ENCODE results near the gene COL6A2. TPM values are rescaled to one million over a fixed set of nuclear protein-coding genes. Genes with fewer than 3 reads are reported as not detected.

COL6A2 gene
- total RNA-seq = 459 TPM

- peak within 1 kb of the TSS; percentile 75 for H3K27ac ChIP-seq (ENCODE audit: low read depth, low read length)
- H3K36me3 ChIP-seq (ENCODE audit: control insufficient read depth in 3 of 3, insufficient read depth in 3 of 3, low read length in 3 of 3) = no peaks in the 10 kb centered on the region
- peaks cover 0 to 6% (median 0%) of the 10 kb centered on the region in 3 donors for H3K9me3 ChIP-seq (ENCODE audit: control insufficient read depth in 3 of 3, low read length in 3 of 3)
- peak within 1 kb of the TSS; percentile 43 to 75 (median 56) for H3K9ac ChIP-seq (ENCODE audit: low read depth in 1 of 3, low read length in 3 of 3)
- peaks cover 11 to 23% (median 20%) of the 10 kb centered on the region in 3 donors for H3K27me3 ChIP-seq (ENCODE audit: control insufficient read depth in 3 of 3, insufficient read depth in 3 of 3, low read length in 3 of 3)
- H3K4me3 ChIP-seq (ENCODE audit: low read length in 3 of 3) = peak within 1 kb of the TSS; percentile 49 to 63 (median 56)
- peaks cover 7 to 10% (median 9%) of the 10 kb centered on the region in 3 donors for H3K4me1 ChIP-seq (ENCODE audit: control insufficient read depth in 3 of 3, insufficient read depth in 3 of 3, low read length in 3 of 3)
These were observed at the start of gene COL6A2 for GRCh38 chr21:46097336-46098293. COL6A2 (plus strand) TSS chr21:46098112.

GRCh38 chr21:46048926-46049889, 48.7 kb upstream of the COL6A2 start:
- Histone ChIP-seq H3K9ac (ENCODE audit: low read depth in 1 of 3, low read length in 3 of 3) (peak overlapping the region in 1 of 3 donors; percentile 33), H3K4me3 (ENCODE audit: low read length in 3 of 3) (no peak overlapping the region)

GRCh38 chr21:46049890-46050667, 47.8 kb upstream of the COL6A2 start:
- Histone ChIP-seq H3K27ac (ENCODE audit: low read depth, low read length) (peak overlapping the region; percentile 87), H3K36me3 (ENCODE audit: control insufficient read depth in 3 of 3, insufficient read depth in 3 of 3, low read length in 3 of 3) (no peaks in the 10 kb centered on the region), H3K9ac (ENCODE audit: low read depth in 1 of 3, low read length in 3 of 3) (peak overlapping the region in 1 of 3 donors; percentile 33), H3K27me3 (ENCODE audit: control insufficient read depth in 3 of 3, insufficient read depth in 3 of 3, low read length in 3 of 3) (peaks cover 17 to 38% (median 33%) of the 10 kb centered on the region in 3 donors), H3K4me1 (ENCODE audit: control insufficient read depth in 3 of 3, insufficient read depth in 3 of 3, low read length in 3 of 3) (peaks cover 9 to 18% (median 18%) of the 10 kb centered on the region in 3 donors), H3K4me3 (ENCODE audit: low read length in 3 of 3) (no peak overlapping the region), H3K9me3 (ENCODE audit: control insufficient read depth in 3 of 3, low read length in 3 of 3) (no peaks in the 10 kb centered on the region)

More at GRCh38 chr21:46048926-46049889, 48.7 kb upstream of the COL6A2 start:
- Histone ChIP-seq H3K9me3 (ENCODE audit: control insufficient read depth in 3 of 3, low read length in 3 of 3) (no peaks in the 10 kb centered on the region), H3K27me3 (ENCODE audit: control insufficient read depth in 3 of 3, insufficient read depth in 3 of 3, low read length in 3 of 3) (peaks cover 17 to 34% (median 31%) of the 10 kb centered on the region in 3 donors), H3K36me3 (ENCODE audit: control insufficient read depth in 3 of 3, insufficient read depth in 3 of 3, low read length in 3 of 3) (no peaks in the 10 kb centered on the region), H3K27ac (ENCODE audit: low read depth, low read length) (peak overlapping the region; percentile 87), H3K4me1 (ENCODE audit: control insufficient read depth in 3 of 3, insufficient read depth in 3 of 3, low read length in 3 of 3) (peaks cover 9 to 18% (median 15%) of the 10 kb centered on the region in 3 donors)

GRCh38 chr21:46050668-46051378, 47.1 kb upstream of the COL6A2 start:
- no peak overlapping the region for H3K9ac ChIP-seq (ENCODE audit: low read depth in 1 of 3, low read length in 3 of 3)
- no peak overlapping the region for H3K27ac ChIP-seq (ENCODE audit: low read depth, low read length)
- no peak overlapping the region for H3K4me3 ChIP-seq (ENCODE audit: low read length in 3 of 3)
- no peaks in the 10 kb centered on the region for H3K9me3 ChIP-seq (ENCODE audit: control insufficient read depth in 3 of 3, low read length in 3 of 3)
- no peaks in the 10 kb centered on the region for H3K36me3 ChIP-seq (ENCODE audit: control insufficient read depth in 3 of 3, insufficient read depth in 3 of 3, low read length in 3 of 3)
- H3K27me3 ChIP-seq (ENCODE audit: control insufficient read depth in 3 of 3, insufficient read depth in 3 of 3, low read length in 3 of 3) = peaks cover 18 to 44% (median 40%) of the 10 kb centered on the region in 3 donors
- peaks cover 15 to 26% (median 23%) of the 10 kb centered on the region in 3 donors for H3K4me1 ChIP-seq (ENCODE audit: control insufficient read depth in 3 of 3, insufficient read depth in 3 of 3, low read length in 3 of 3)

GRCh38 chr21:46051379-46051770, 46.5 kb upstream of the COL6A2 start:
- Histone ChIP-seq H3K4me3 (ENCODE audit: low read length in 3 of 3) (no peak overlapping the region), H3K9ac (ENCODE audit: low read depth in 1 of 3, low read length in 3 of 3) (no peak overlapping the region), H3K36me3 (ENCODE audit: control insufficient read depth in 3 of 3, insufficient read depth in 3 of 3, low read length in 3 of 3) (no peaks in the 10 kb centered on the region), H3K27me3 (ENCODE audit: control insufficient read depth in 3 of 3, insufficient read depth in 3 of 3, low read length in 3 of 3) (peaks cover 23 to 47% (median 42%) of the 10 kb centered on the region in 3 donors), H3K4me1 (ENCODE audit: control insufficient read depth in 3 of 3, insufficient read depth in 3 of 3, low read length in 3 of 3) (peaks cover 18 to 28% (median 27%) of the 10 kb centered on the region in 3 donors), H3K9me3 (ENCODE audit: control insufficient read depth in 3 of 3, low read length in 3 of 3) (no peaks in the 10 kb centered on the region), H3K27ac (ENCODE audit: low read depth, low read length) (no peak overlapping the region)

- H3K36me3 ChIP-seq (ENCODE audit: control insufficient read depth in 3 of 3, insufficient read depth in 3 of 3, low read length in 3 of 3) = no peaks in the 10 kb centered on the region
- H3K9ac ChIP-seq (ENCODE audit: low read depth in 1 of 3, low read length in 3 of 3) = no peak overlapping the region
- H3K4me3 ChIP-seq (ENCODE audit: low read length in 3 of 3) = no peak overlapping the region
- peaks cover 28 to 53% (median 42%) of the 10 kb centered on the region in 3 donors for H3K27me3 ChIP-seq (ENCODE audit: control insufficient read depth in 3 of 3, insufficient read depth in 3 of 3, low read length in 3 of 3)
- no peaks in the 10 kb centered on the region for H3K9me3 ChIP-seq (ENCODE audit: control insufficient read depth in 3 of 3, low read length in 3 of 3)
- peaks cover 22 to 33% (median 30%) of the 10 kb centered on the region in 3 donors for H3K4me1 ChIP-seq (ENCODE audit: control insufficient read depth in 3 of 3, insufficient read depth in 3 of 3, low read length in 3 of 3)
- no peak overlapping the region for H3K27ac ChIP-seq (ENCODE audit: low read depth, low read length)
These were observed 45.9 kb upstream of the COL6A2 start for GRCh38 chr21:46051821-46052675.

GRCh38 chr21:46052703-46053651, 44.9 kb upstream of the COL6A2 start:
- H3K27ac ChIP-seq (ENCODE audit: low read depth, low read length) = no peak overlapping the region

More at GRCh38 chr21:46052703-46053651, 44.9 kb upstream of the COL6A2 start:
- Histone ChIP-seq H3K36me3 (ENCODE audit: control insufficient read depth in 3 of 3, insufficient read depth in 3 of 3, low read length in 3 of 3) (no peaks in the 10 kb centered on the region), H3K4me1 (ENCODE audit: control insufficient read depth in 3 of 3, insufficient read depth in 3 of 3, low read length in 3 of 3) (peaks cover 23 to 35% (median 33%) of the 10 kb centered on the region in 3 donors), H3K4me3 (ENCODE audit: low read length in 3 of 3) (no peak overlapping the region), H3K27me3 (ENCODE audit: control insufficient read depth in 3 of 3, insufficient read depth in 3 of 3, low read length in 3 of 3) (peaks cover 29 to 57% (median 42%) of the 10 kb centered on the region in 3 donors), H3K9ac (ENCODE audit: low read depth in 1 of 3, low read length in 3 of 3) (no peak overlapping the region), H3K9me3 (ENCODE audit: control insufficient read depth in 3 of 3, low read length in 3 of 3) (no peaks in the 10 kb centered on the region)
